ENCODE data around the gene POMC.
A peak's percentile ranks its signal among the peaks of the same experiment; 100 is the strongest.
"Not testable (repeated sequence)": the region's sequence is repeated elsewhere in the genome, so short reads cannot be mapped to it uniquely, and the experiment has no call there.

The POMC gene

DNA sequence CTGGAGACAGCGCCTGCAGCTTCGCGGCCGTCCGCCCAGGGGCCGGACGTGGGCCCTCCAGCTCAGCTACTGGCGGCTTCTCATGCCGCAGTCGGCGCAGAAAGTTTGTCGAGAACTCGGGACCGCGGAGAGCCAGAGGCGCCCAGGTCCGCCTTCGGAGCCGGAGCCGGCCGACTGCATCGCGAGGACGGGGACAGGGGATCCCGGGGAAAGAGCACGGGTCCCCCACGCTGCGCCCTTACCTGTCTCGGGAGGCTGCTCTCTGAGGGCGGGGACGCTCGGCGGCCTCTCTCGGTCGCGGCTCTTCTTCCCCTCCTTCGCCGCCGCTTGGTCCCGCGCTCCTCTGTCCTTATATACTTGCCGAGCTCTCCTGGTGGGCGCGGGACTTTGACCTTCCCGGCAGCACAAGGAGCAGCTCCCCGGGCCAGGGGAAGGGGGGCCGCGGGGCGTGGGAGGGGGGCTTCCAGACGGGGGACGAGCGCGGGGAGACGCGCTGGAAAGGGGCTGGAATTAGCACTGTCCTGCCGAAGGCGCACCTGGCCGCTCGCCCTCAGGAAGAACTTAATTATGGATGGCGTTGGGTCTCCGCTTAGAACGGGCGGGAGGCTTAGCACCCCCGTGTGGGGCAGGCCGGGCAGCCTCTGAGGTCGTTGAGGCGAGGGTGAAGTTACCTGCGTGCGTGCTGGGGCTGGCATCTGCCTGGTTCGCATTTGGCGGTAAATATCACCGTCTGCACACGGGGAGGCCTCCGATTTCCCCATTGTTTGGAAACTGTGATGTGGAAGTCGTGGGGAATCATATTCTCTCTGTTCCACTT, at the start of gene POMC:
POMC (minus strand) TSS at position 325 of the 817 bp plus-strand sequence. CDS start 3,808 bp downstream, outside the sequence.
- DNase-seq, result no peak

DNA sequence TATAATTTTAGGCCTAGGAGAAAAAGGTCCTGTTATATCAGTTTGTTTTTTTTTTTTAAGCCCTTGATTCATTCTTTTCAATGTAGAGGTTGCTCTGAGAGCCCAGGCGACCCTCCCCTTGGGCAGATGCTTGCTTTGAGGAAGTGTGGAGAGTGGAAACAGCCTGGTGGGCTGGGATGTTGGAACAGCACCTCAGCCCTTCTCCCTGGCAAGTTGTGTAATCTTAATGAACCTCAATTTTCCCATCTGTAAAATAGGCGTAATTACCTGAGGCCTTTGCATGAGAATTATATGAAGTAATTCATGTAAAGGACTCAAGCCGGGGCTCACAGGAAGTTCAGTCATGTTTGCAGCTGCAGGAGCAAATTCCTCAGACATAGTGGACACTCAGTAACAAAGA, 49.7 kb upstream of the POMC start:
- DNase-seq, result no peak

DNA sequence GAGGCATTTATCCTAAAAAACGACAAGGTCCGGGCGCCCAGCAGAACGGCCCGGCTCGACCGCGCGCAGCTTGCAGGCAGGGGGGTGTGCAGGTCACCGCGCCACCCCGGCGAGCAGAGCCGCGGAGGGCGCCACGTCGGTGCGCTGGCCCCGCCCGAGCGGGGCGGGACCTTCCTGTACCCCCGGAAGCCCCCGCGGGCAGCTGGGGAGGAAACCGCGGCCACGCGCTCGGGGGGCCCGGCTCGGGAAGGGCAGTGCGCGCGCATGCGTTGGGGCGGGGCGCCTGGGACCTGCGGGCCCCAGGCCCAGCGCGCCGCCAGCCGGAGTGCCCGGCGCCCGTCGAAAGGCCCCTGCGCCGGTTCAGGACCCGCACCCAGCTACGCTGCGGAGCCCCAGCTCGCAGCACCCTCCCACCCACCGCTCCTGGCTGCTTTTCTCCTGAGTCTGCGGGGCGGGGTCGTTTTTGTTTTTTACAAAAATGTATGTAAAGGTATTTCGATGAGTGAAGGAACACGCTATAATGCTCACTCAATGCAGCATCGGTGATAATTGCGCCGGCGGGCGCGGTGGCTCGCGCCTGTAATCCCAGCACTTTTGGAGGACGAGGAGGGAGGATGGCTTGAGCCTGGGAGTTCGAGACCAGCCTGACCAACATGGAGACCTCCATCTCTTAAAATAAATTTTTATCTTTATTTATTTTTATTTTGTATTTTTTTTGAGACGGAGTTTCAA, 47.7 kb upstream of the POMC start:
- no peak for DNase-seq

DNA sequence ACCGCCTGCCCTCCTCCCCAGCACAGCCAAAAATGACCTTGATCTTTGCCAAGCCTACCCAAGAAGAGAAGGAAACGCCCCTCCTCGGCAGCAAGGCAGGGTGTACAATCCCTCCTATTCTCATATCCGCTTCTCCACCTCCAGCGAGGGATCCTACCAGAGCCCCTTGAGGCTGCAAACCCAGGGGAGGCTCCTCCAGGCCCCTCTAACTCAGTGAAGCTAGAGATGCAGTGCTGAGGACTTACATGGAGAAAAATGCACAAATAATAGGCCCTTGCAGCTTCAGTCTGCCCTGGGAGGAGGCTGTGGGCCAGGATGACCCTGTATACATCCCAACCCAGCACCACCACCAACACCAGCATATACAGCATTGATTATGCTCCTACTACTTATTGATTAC, 46.9 kb upstream of the POMC start:
- no peak for DNase-seq

DNA sequence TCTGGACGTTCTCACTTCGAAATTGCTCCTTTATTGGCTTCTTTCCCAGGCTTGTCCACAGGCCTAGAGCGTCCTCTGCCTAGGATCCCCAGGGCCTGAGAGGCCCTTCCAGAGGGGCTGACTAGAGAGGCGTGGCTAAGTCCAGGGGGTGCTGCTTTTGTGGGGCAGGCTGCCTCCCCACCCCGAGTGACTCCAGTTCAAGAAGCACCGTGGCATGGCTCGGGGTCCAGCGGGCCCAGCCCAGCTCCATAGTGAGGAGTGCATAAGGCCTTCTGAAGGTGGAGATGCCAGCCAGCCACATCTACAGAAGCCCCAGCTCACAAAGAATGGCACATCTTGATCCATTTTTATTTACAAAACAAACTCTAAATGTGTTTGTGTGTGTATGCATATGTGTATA, 44.8 kb upstream of the POMC start:
- no peak for DNase-seq

DNA sequence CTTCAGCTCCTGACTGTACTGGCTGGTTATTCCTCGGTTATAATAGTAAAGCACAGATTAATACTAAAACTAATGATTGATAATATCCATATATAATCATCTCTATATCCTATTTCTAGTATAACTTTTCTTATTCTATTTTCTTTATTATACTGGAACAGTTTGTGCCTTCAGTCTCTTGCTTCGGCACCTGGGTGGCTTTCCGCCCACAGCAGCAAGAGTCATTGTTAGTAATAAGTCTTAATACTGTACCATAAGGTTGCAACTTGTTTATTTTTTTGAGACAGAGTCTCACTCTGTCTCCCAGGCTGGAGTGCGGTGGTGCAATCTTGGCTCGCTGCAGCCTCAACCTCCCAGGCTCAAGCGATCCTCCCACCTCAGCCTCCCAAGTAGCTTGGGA, 42.5 kb upstream of the POMC start:
- not testable (repeated sequence) for DNase-seq

DNA sequence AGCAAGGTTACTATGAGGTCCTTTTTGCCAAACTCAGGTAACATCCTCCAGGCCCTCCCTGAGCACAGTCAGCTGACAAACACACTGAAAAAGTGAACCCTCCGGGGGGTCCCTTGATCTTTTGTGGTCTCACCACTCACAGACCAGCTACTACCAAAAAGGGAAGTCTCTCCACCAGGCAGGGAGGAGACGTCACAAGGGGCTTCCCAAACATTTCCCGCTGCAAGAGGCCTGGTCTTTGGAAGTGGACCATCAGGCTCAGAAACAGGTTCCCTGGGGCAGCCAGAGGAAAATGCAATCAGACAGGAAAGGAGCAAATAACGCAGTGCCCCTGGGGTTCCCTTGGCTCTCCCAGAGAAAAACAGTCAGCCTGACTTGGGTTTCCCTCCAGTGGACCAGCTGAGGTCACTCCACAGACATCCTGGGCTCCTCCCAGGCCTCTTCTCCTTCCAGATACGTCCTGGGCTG, 38.7 kb upstream of the POMC start:
- no peak for DNase-seq

DNA sequence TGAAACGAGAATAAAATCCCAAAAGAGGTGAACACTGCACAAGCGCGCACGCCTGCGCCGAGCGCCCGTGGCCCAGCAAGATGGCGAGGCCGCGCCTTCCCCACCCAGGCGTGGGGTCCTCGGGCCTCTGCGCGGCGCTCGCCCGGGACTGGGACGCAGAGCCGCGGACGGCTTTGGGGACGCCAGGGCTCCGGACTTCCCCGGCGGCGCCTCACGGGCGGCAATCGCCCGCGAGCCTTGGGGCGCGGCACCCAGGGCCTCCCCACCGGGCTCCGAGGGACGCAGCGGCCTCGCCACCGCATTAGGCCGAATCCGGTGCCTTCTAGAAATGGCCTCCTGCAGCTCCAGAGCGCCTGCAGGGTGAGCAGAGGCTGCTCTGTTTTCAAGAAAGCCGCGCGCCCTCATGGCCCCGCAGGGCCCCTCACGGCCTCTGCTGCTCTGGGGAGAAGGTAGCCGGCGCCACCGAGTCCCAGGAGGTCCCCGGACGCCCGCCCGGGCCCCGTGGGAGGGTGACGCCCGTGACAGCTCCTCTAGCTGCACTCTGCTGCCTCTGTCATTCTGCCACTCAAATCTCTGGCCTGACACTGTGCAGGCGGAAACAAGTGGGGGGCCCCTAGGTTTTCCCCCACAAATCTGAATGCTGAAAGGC, 35.9 kb upstream of the POMC start:
- DNase-seq, result no peak

DNA sequence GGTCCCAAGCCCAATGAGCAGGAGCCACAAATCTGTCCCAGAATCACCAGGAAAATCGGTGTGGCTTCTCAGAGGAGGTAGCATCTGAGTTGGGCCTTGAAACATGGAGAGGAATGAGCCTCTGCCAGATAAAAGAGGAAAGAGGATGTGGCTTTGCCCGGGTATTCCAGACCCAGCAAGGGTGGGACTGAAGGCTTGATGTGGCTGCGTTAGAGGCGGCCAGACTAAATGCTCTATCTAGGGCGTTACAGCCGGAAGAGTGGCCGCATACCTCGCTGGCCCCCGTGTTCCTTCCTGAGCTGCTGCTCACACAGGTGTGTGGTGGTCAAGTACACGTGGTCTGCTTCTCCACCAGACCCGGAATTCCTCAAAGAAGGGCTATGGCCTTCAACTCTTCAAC, 33.9 kb upstream of the POMC start:
- no peak for DNase-seq

DNA sequence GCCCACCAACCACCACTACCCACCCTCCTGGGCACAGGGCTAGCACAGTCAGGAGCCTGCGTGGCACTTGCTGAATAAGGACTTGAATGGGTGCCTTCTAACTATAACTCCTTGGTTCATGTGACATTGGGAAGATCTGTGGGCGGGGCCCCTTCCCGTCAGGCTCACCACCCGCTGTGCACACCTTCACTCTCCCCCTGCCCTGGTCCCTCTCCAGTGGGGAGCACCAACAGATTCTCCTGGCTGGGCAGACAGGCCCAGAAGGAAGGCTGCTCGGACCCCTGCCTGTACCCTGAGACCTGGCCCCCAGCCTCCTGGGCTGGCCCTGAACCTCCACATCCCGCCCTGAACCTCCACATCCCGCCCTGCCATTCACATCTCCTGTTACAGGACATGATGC, 33.4 kb upstream of the POMC start:
- no peak for DNase-seq

DNA sequence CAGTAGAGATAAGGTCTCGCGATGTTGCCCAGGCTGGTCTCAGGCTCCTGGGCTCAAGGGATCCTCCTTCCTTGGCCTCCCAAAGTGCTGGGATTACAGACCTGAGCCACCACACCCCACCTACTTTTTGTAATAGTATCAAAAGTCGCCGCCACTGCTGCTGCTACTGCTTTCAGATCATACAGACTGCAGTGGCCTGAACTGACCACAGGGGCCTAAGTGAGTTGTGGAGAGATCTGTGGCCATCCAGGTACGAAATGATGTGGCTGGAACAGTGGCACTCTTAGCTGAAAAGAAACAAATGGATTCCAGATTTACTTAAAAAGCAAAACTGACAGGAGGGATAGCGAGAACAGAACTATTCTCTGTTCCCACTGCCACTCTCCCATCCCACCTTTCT, 32.9 kb upstream of the POMC start:
- DNase-seq, result peak in 1 of 2 experiments; percentile 12

DNA sequence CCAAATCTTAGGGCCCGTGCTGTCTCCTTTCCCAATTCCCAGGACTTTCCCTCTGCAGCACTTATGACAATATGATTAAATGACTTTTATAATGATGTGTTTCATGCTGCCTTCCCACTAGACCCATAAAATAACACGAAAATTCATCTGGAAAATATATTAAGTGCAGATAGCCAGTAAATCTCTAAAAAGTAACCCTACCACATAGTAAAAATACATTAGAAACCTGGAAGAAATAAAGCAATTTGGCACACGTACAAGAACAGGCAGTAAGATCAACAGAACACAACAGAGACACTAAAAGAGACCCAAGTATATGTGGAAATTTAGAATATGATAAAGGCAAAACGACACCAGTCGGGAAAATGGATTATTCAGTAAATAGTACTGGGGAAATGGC, 30.2 kb upstream of the POMC start:
- no peak for DNase-seq

DNA sequence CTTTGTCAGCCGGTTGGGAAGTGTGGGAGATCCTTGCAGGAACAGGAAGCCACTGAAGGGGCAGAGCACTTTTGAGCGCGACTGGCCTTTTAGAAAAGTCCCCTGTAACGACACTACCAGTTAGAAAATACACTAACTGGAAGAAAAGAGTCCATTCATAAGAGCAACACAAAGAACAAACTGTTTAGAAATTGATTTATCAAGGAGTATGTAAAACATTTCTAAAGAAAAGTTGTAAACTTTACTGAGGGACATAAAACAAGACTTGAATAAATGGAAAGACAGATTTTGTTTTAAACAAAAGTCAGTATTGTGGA, 29.8 kb upstream of the POMC start:
- DNase-seq, result no peak

DNA sequence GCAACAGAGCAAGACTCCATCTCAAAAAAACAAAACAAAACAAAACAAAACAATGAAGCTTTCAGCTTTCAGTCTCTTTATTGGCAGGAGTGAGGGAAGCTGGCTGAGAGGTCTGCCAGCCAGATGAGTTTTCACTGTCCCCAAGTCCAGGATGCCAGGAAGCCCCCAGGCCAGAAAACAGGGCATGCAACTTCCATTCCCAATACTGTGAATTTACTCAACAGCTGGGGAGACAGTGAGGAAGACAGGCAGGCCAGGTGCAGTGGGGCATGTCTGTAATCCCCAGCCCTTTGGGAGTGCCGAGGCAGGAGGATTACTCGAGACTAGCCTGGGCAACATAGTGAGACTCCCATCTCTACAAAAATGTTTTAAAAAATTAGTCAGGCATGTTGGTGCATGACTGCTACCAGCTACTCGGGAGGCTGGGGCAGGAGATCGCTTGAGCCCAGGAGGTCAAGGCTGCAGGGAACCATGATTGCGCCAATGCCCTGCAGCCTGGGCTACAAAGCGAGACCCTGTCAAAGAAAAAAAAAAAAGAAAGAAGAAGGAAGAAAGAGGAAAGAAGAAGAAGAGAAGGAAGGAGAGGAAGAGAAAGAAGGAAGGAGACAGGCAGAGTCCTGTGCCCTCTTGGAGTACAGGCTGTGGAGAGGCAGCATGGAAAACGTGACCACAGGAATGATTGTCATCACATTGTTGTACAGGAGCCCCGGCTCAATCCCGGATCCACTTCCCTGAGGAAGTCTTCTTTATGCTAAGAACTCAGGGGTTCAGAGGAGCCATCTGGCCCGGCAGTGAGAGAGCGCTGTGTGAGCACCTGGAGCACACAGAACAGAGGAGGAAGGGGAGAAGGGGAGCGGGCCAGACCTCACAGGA, 29.2 kb upstream of the POMC start:
- DNase-seq, result no peak

DNA sequence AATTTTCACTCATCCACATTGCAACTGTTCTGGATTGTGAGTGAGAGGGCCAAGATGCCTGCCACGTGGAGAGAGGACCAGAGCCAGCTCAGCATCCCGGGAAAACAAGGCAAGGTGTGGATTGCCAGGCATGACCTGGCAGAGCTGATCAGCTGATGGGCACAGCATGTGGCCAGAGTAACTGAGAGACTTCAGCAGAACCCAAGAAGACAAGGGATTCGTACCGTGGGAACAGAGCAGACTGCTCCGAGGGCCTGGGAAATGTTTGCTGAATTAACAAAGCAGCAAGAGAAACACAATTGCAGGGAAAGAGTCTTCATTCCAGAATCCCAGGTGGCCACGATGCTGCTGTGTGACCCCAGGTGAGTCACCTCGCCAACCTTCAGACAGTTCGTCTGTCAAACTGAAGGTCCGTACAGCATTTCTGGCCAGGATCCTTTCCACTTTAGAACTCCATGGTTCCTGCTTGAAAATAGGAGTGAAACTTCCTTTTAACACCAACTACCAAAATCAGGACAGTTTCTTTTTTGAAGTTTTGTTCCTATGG, 26.3 kb upstream of the POMC start:
- no peak for DNase-seq

DNA sequence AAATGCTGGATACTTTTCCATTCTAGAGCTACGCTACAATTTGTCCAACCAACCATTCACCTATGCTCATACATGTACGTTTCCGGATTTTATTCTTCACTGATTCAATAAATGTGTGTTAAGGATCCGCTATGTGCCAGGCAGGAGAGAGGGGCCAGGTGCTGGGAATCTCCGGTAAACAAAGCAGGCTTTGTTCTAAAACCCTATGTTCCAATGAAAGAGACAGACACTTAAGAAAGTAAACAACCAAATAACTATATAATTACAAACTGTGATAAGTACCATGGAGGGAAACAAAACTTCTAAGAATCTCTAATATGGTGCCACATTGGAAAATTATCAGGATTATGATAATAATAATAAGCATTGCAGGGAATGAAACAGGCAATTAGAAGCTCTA, 22.2 kb upstream of the POMC start:
- DNase-seq, result peak; percentile 7 to 46

DNA sequence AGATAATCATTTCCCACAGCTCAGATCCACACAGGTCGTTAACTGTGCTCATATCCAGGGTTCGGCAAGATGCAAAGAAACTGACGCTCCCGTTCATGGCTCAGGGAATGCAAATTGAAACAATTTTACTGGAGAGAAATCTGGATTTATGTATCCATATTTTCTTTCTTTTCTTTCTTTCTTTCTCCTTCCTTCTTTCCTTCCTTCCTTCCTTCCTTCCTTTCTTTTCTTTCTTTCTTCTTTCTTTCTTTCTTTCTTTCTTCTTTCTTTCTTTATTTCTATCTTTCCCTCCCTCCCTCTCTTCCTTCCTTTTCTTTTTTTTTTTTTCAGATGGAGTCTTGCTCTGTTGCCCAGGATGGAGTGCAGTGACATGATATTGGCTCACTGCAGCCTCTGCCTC, 20.0 kb upstream of the POMC start:
- DNase-seq, result no peak

DNA sequence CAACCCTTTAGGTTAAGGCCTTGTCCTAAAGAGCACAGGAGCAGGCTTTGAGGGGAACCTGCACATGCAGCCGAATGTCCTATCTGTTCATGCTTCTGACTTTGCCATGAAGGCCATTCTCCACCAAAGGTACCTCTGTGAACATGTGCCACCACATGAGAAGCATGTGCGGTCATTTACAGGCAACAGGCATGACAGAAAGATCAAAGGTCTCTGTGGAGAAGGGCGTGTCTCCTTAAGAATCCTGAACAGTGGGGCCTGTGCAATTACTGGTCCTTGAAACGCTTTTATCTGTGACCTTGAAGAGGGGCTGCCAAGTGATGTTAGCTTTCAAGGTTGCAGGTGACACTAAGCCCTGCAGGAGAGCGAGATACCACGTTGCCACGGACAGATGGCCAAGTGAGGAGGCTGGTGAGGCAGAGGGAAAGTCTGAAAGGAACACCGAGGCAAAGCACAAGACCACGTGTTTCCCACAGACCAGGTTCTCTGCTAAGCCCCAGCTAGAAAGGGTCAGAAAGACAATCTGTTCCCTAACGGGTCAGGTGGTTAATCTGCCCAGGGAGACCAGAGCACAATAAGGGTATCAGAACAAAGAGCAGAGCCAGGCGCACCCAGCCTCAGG, 19.5 kb upstream of the POMC start:
- no peak for DNase-seq

DNA sequence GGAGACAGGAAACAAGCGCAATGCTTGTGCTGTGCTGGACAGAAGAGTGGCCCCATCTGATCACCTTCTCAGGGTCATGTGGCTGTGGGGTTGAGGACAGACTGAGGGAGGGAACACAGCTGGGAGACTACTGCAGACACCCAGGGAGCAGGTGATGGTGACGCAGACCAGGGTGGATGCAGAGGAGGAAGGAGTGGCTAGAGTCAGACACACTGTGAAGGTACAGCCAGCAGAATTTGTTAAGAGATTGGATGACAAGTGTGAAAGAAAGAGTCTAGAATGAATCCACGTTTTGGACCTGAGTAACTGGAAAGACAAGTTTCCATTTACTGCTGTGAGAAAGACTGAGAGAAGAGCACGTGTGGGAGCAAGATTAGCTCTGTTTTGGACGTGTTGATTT, 15.9 kb upstream of the POMC start:
- DNase-seq, result peak; percentile 36 to 52

DNA sequence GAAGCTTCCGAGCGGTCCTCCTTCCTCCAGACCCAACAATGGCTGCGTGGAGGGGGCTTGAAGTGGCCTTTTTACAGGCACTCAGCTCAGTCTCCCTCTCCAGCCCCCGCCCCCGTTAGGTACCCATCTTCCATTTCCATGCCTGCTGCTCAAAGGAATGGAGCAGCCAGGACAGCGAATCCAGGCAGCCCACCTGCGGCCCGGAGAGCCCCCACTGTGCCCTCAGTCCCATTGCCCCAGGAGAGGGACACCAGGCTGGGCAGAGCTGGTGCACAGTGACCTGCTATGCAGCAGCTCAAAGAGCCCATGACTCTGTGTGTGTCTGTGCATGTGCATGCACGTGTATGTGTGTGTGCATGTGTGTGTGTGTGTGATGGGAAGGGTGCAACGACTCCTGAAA, 10.6 kb upstream of the POMC start:
- no peak for DNase-seq

DNA sequence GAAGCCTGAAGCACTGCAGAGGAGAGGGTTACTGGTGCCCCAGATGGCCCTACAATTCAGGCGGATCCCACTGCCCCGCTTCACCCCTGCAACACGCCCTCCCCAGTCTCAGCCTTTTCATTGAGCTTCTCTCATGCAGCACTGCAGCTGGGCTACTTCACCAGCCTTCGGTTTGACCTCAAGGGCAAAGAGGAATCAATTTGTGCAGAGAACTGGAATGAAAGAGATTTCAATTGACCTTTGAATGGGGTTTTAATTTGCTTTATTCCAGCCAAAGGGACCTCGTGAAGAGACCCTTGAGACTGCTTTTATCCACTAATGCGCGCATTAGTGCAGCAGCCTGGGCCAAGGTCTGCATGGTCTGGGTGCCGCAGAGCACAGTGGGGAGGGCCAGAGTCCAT, 8.8 kb upstream of the POMC start:
- DNase-seq, result no peak

DNA sequence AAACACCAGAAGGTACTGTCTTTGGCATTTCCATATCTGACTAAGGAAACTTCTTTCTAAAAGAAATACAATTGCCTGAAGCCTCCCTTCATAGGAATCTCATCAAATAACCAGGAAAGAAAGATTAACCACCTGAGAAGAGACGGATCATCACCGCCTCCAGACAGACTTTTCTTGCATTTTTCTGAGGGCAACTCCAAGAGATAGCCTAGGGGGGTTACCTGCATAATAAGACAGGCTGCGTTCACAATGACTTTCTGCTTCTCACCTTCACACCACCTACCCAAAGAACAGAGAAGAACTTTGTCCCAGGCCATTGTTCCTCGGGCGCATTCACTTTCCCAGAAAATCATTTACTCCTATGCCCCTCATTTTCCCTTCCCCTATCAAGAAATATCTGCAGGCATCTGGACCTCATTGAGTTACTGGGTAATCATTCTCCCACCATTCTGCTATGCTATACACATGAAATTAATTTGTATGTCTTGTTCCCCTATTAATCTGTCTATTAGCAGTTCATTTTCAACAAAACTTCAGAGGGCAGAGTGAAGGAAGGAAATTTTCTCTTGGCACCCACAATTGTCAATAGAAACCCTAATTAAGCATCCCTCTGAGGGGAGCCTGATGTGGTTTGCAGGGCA, 8.3 kb upstream of the POMC start:
- DNase-seq, result no peak
